GM12878 (cell line): ENCODE data around the gene ATAD3A. TPM values are rescaled to one million over a fixed set of nuclear protein-coding genes. Genes with fewer than 3 reads are reported as not detected.
A peak's percentile ranks its signal among the peaks of the same experiment; 100 is the strongest.
"Not testable (repeated sequence)": the region's sequence is repeated elsewhere in the genome, so short reads cannot be mapped to it uniquely, and the experiment has no call there.

Source experiments
- ATAC-seq: fragments of 200-7000 bp; cut with Tn5 transposase; 3 replicates; pipeline ENCODE4 v1.9.1; 2020; ENCODE audit warnings: mild to moderate bottlenecking, moderate library complexity
- BruUV-seq: library from RNA; stranded (reverse); fragments of 400-500 nt; replicated peaks from 2 replicates; lab custom pipeline; 2021; lab: Mats Ljungman, UMichigan
- CTCF ChIA-PET: fragments of 300-600 bp; sonication (Branson Sonifier 250); formaldehyde crosslinking; extraction: SDS; loops from one replicate; lab custom pipeline; 2021; ENCODE audit warnings: inconsistent platforms; lab: Yijun Ruan, JAX
- POLR2A ChIA-PET: fragments of 350-600 bp; formaldehyde crosslinking; extraction: SDS; loops from one replicate; lab custom pipeline; 2021; ENCODE audit warnings: inconsistent platforms; lab: Charles Lee
- RAD21 ChIA-PET: fragments of 300-600 bp; sonication (Branson Sonifier 250); formaldehyde crosslinking; loops from one replicate; lab custom pipeline; 2023; ENCODE audit warnings: antibody characterized with exemption; ENCODE audit not compliant: unreplicated experiment; lab: Charles Lee
- SMC1A ChIA-PET: fragments of 300-600 bp; sonication (Branson Sonifier 250); formaldehyde crosslinking; loops from one replicate; lab custom pipeline; 2023; ENCODE audit not compliant: unreplicated experiment, uncharacterized antibody; lab: Charles Lee
- DNase-seq: peaks from one replicate; pipeline ENCODE4 v3.0.0-alpha.2; 2011; ENCODE audit warnings: low read depth, low spot score
- FAIRE-seq: peaks from 3 replicates; lab custom pipeline; 2011; peaks lifted over from hg19 to GRCh38; lab: Jason Lieb, UNC
- H2AFZ ChIP-seq: 2 replicates; pipeline ENCODE4 v1.6.0; 2011; ENCODE audit warnings: low read depth, low read length, control low read depth; ENCODE audit not compliant: control insufficient read depth
- H3K27ac ChIP-seq: 2 replicates; pipeline ENCODE4 v1.5.1; 2011; ENCODE audit warnings: control low read depth; ENCODE audit not compliant: control insufficient read depth, insufficient read depth
- H3K27me3 ChIP-seq, 2 experiments: replicated peaks in 1 of 2; 2 replicates each; pipeline versions ENCODE4 v1.6.0 to v1.6.1; 2011; ENCODE audit warnings: low read length in 1 of 2; ENCODE audit not compliant: control insufficient read depth in 2 of 2, insufficient read depth in 2 of 2
- H3K36me3 ChIP-seq, 2 experiments: 2 replicates each; pipeline ENCODE4 v1.5.1; 2011; ENCODE audit warnings: low read length in 1 of 2; ENCODE audit not compliant: control insufficient read depth in 2 of 2, insufficient read depth in 2 of 2
- H3K4me1 ChIP-seq: 2 replicates; pipeline ENCODE4 v1.6.1; 2011; ENCODE audit warnings: mild to moderate bottlenecking, low read length, moderate library complexity, mixed read lengths; ENCODE audit not compliant: control insufficient read depth, insufficient read depth
- H3K4me2 ChIP-seq: 2 replicates; pipeline ENCODE4 v1.6.0; 2011; ENCODE audit warnings: control low read depth; ENCODE audit not compliant: control insufficient read depth, insufficient read depth
- H3K4me3 ChIP-seq: fragments of 200-600 bp; sonication (generic); 2 replicates; pipeline ENCODE4 v1.5.1; 2016
- H3K79me2 ChIP-seq: 2 replicates; pipeline ENCODE4 v1.6.0; 2011; ENCODE audit warnings: low read length; ENCODE audit not compliant: control insufficient read depth, insufficient read depth
- H3K9ac ChIP-seq: 2 replicates; pipeline ENCODE4 v1.8.0; 2011; ENCODE audit warnings: low read length, control low read depth, mixed read lengths; ENCODE audit not compliant: control insufficient read depth, insufficient read depth
- H3K9me3 ChIP-seq: replicated peaks from 3 replicates; pipeline ENCODE4 v1.5.1; 2011; ENCODE audit warnings: mild to moderate bottlenecking, low read length; ENCODE audit not compliant: control insufficient read depth, insufficient read depth
- H4K20me1 ChIP-seq: 2 replicates; pipeline ENCODE4 v1.6.0; 2011; ENCODE audit not compliant: control insufficient read depth, insufficient read depth
- NFIC ChIP-seq: IDR thresholded peaks from 2 replicates; pipeline ENCODE4 v1.6.1; 2012; ENCODE audit warnings: low read depth, mild to moderate bottlenecking, inconsistent platforms, low read length, moderate library complexity
- POLR2A ChIP-seq: IDR thresholded peaks from 2 replicates; pipeline ENCODE4 v1.6.1; 2011; ENCODE audit warnings: low read depth, mild to moderate bottlenecking, low read length
- SPI1 ChIP-seq: IDR thresholded peaks from 2 replicates; pipeline ENCODE4 v1.6.1; 2011; ENCODE audit warnings: low read depth, mild to moderate bottlenecking, low read length, moderate library complexity, borderline replicate concordance; ENCODE audit not compliant: insufficient read depth
- WGBS: methylation state at CpG from one replicate; pipeline ENCODE4 v1.1.6; 2016; ENCODE audit warnings: low lambda C conversion rate; ENCODE audit not compliant: insufficient replicate concordance, insufficient coverage; ENCODE audit errors: missing lambda C conversion rate; 5-methylcytosine and 5-hydroxymethylcytosine counted together
- in situ Hi-C: fragments of 300-500 bp; cut with MboI; formaldehyde crosslinking; loops from 9 replicates; pipeline ENCODE4 v1.14.3; 2018; ENCODE audit warnings: mixed read lengths
- intact Hi-C: fragments of 100-400 bp; cut with micrococcal nuclease; formaldehyde crosslinking; loops from one replicate; pipeline ENCODE4 v1.14.2; 2022; ENCODE audit not compliant: unreplicated experiment
- polyA plus RNA-seq, 11 experiments: library from polyadenylated mRNA; depleted of rRNA in 4 of 11; unstranded in 6 of 11; stranded (reverse) in 5 of 11; fragments of >200 nt; fragmentation: Nextera tagmentation in 4 of 11; fragmentation: Illumina TruSeq in 1 of 11; extraction: Ambion mirVana in 4 of 11; extraction: Trizol in 1 of 11; gene quantifications; 1 replicate in 1 of 11; 2 replicates in 10 of 11; pipeline versions ENCODE4 v1.2.1 to v1.2.3, GENCODE V29; 2011 to 2016; ENCODE audit warnings: inconsistent platforms in 2 of 11, missing spikeins in 2 of 11, low read depth in 1 of 11
- total RNA-seq, 4 experiments: library from RNA; depleted of rRNA in 3 of 4; stranded (reverse); fragments of >200 nt in 3 of 4; fragmentation: Illumina TruSeq in 1 of 4; extraction: Trizol in 1 of 4; gene quantifications; 2 replicates each; pipeline versions ENCODE4 v1.2.1 to v1.2.3, GENCODE V29; 2013 to 2021

Gene ATAD3A
- total and polyA plus RNA-seq, 10 of the 15 experiments (the other 5 are each of a cell fraction or from before 2014, with no cell fraction given): 0.05 to 93.5 (median 38.9) TPM

GRCh38 chr1:1556505-1556904 is 44.5 kb downstream of the ATAD3A start:
- Histone ChIP-seq H3K9me3 (no peaks in the 10 kb centered on the region), H3K36me3 (peaks cover 3 to 4% of the 10 kb centered on the region in 2 experiments; a peak in 3 of 4 replicates), H3K4me1 (no peaks in the 10 kb centered on the region), H3K4me3 (no peak overlapping the region), H3K4me2 (no peak overlapping the region), H3K27me3 (no peaks in the 10 kb centered on the region), H4K20me1 (no peaks in the 10 kb centered on the region), H2AFZ (no peak overlapping the region), H3K27ac (no peak overlapping the region), H3K9ac (no peak overlapping the region), H3K79me2 (no peaks in the 10 kb centered on the region)
- POLR2A ChIA-PET: no interaction called here
- intact Hi-C loops: no loop called here
- RAD21 ChIA-PET: no interaction called here
- SMC1A ChIA-PET: interaction anchor here (1.4 kb wide), 1 partner anchor 9 kb away, joined by 4 read pairs; no protein-coding TSS in a partner anchor
- TF ChIP-seq NFIC: no peak
- 0 out of 2 replicates have a peak, but pooled peaks have one; percentile 25 for TF ChIP-seq POLR2A
- no peak for TF ChIP-seq SPI1
- no peak for DNase-seq
- CTCF ChIA-PET: no interaction called here
- no peak for ATAC-seq
- no TSS peak for BruUV-seq
- 91% methylated on average over 6 of the region's 6 CpGs for WGBS
- FAIRE-seq: no peak
- in situ Hi-C loops: no loop called here

GRCh38 chr1:1556961-1557360 is 45.0 kb downstream of the ATAD3A start:
- in situ Hi-C loops, intact Hi-C loops, H3K36me3 ChIP-seq, H3K9me3 ChIP-seq, BruUV-seq, H4K20me1 ChIP-seq, H2AFZ ChIP-seq, H3K4me2 ChIP-seq, POLR2A ChIA-PET, FAIRE-seq, RAD21 ChIA-PET, H3K4me1 ChIP-seq, H3K79me2 ChIP-seq, DNase-seq, H3K4me3 ChIP-seq, ATAC-seq, H3K27ac ChIP-seq, CTCF ChIA-PET, H3K27me3 ChIP-seq, H3K9ac ChIP-seq: not testable (repeated sequence)
- SMC1A ChIA-PET: interaction anchor here (1.4 kb wide), 1 partner anchor 9 kb away, joined by 4 read pairs; no protein-coding TSS in a partner anchor
- 79% methylated on average over 11 of the region's 11 CpGs for WGBS

- H4K20me1 ChIP-seq, H3K4me3 ChIP-seq, in situ Hi-C loops, H3K9me3 ChIP-seq, BruUV-seq, H3K4me2 ChIP-seq, DNase-seq, H3K27me3 ChIP-seq, H2AFZ ChIP-seq, POLR2A ChIA-PET, FAIRE-seq, RAD21 ChIA-PET, ATAC-seq, H3K79me2 ChIP-seq, intact Hi-C loops, H3K9ac ChIP-seq, H3K4me1 ChIP-seq, H3K27ac ChIP-seq: not testable (repeated sequence)
- H3K36me3 ChIP-seq: peaks cover 13 to 14% of the 10 kb centered on the region in 2 experiments; a peak in 3 of 4 replicates
- SMC1A ChIA-PET: interaction anchor here (1.4 kb wide), 1 partner anchor 8 kb away, joined by 4 read pairs; no protein-coding TSS in a partner anchor
- 92% methylated on average over 7 of the region's 7 CpGs for WGBS
- CTCF ChIA-PET: interaction anchor here (0.7 kb wide), 1 partner anchor 252 kb away, joined by 3 read pairs; no protein-coding TSS in a partner anchor
Measured at GRCh38 chr1:1557688-1558087, 45.7 kb downstream of the ATAD3A start.
